GM21717 (cell line): ENCODE measurements around the gene FAM168A.

ENCODE experiments used
- ATAC-seq: cut with Tn5 transposase; IDR thresholded peaks from one replicate; pipeline ENCODE4 v1.9.1; 2021; ENCODE audit warnings: mild to moderate bottlenecking, moderate library complexity; ENCODE audit not compliant: unreplicated experiment

Gene FAM168A

GRCh38 chr11:73392108-73393010 lies 205.6 kb downstream of the FAM168A start:
- no peak for ATAC-seq

DNA sequence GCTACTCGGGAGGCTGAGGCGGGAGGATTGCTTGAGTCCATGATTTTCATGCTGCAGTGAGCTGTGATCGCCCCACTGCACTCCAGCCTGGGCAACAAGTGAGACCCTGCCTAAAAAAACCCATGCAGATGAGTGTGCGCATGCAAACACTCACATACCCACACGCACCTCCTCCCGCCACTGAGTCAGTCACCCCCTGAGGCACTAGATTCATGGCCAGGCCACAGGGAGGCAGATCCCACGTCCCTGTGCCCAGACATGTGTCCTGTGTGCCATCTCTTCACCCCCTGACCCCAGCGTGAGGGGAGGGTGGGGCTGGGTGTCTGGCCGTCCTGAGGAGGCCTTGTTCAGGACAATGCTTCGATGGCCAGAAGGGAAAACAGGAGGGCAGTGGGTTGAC lies 206.2 kb downstream of the FAM168A start:
- no peak for ATAC-seq

- ATAC-seq: no peak
Measured at GRCh38 chr11:73390601-73391565, 207.0 kb downstream of the FAM168A start.

DNA sequence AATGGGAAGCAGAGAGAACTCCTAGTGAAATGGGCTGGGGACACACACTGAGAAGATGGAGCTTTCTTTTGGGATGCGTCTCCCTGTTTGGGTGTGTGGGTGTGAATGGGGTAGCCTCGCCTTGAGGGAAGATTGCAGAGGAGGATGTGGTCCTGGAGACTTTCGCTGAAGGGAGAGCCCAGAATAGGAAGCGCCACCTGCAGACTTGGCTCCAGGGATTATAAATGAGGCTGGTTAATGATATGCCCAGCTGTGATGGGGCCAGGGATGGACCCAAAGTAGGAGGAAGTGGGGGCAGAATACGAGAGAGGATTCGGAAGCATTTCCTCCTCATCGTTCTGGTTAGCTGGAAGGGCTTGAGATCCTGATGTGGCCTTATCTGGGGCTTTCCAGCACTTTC lies 208.0 kb downstream of the FAM168A start:
- no peak for ATAC-seq

- no peak for ATAC-seq
Measured at GRCh38 chr11:73389134-73389525, 208.8 kb downstream of the FAM168A start.

GRCh38 chr11:73388265-73389133 lies 209.4 kb downstream of the FAM168A start:
- no peak for ATAC-seq

GRCh38 chr11:73387594-73388264 lies 210.2 kb downstream of the FAM168A start:
- no peak for ATAC-seq

DNA sequence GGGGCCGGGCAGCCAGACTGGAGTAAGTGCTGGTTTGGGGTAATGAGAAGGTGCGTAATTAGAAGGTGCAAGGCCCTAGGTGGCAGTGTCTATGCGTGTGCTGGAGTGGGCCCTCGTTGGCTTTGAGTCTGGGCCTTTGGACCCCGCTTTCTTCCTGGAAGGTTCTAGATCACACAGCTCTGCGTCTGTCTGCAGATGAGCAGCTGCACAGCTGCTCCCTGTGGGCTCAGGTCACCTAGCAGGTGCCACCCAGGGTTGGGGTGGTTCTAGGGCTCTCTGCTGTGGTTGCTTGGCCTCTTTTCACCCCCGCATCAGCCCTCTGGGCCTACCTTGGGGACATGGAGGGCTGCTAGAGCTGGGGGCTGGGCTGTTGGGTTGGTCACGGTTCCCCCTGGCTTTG lies 211.4 kb downstream of the FAM168A start:
- ATAC-seq: no peak

GRCh38 chr11:73386016-73386415 lies 211.9 kb downstream of the FAM168A start:
- no peak for ATAC-seq

DNA sequence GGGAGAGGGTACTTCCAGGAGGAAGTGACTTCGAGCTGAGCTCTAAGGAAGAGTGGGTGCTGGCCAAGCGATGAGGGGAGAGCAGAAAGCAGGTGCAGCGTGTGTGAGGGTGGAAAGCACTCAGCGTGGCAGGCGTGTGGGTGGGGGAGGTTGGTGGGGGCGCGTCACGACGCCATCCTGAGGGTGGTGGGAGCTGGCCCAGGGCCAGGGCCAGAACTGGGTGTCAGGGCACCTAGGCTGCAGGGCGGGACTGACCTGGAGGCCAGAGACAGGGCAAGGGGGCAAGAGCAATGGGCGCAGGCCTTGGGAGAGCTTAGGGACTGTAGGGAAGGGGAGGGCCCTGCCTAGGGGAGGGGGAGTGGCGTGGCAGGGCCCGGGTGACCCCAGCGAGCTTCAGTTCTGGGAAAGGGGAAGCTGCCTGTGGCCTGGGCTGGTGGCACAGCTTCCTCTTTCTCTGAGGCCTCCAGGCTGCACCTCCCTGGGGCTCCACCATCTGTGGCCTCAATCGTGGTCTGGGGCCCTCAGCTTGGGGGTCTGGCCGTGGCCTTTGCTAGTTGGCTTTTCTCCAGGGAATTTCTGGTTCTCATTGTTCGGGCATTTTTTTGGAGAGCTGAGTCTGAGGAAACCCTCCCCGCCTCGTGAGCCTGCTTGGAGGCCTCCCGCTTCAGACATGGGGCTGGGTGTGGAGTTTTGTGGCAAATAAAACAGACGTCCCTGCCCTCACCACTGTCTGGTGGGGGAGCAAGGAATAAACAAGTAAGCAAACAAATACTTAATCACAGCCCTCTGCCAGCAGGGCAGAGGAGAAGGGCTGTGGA lies 212.8 kb downstream of the FAM168A start:
- ATAC-seq: peak; percentile 44

DNA sequence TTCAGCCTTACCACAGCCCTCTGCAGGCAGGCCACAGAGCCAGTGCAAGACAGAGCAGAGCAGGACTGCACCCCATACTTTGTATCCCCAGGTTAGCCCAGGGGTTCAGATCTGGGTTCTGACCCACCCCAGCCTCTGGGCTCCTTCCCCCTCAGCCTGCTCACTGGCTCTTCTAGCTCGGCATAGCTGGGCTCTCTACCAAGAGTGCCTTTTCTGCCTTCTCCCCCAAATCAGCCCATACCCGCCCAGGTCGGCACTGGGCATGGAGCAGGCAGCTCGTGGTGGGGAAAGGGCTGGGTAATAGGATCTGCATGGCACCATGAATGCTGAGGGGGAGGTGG lies 213.4 kb downstream of the FAM168A start:
- ATAC-seq: no peak

- no peak for ATAC-seq
Measured at GRCh38 chr11:73384125-73384441, 213.8 kb downstream of the FAM168A start.

- ATAC-seq: no peak
Measured at GRCh38 chr11:73383249-73384124, 214.4 kb downstream of the FAM168A start.

DNA sequence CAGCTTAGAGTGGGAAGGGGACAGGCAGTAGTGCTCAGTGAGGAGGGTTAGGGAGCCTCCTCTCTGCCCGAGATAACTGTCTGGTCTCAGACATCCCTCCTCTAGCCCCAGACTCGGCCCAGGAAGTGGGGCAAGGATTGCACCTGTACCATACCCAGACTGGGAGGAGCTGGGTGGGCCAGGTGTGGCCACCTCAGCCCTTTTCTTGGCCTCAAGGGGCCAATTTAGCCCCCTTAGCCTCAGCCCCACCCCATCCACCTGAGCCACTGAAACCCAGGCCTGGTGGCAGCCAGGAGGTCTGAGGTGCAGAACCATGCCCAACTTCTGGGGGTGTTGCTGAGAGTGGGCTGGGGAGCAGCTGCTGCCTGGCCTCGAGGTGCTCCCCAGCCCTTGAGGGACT lies 215.2 kb downstream of the FAM168A start:
- no peak for ATAC-seq

DNA sequence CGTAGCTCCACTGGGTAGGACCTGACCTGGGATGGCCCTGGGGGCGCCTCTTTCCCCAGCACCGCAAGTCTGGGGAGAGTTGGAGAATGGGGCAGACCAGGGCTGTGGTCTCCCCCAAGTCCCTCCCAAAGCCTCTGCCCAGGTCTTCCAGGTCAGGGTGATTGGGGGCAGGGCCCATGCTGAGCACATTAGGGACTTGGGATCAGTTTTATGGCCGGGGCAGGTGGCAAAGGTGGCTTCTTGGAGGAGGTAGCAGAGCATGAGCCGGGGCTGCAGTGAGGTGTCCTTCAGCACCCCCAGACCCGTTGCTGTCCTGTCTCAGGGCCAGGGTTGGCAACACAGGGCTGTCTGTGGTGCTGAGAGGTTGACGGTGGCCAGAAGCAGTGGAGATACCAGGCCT lies 215.7 kb downstream of the FAM168A start:
- ATAC-seq: no peak

GRCh38 chr11:73381589-73381988 lies 216.3 kb downstream of the FAM168A start:
- ATAC-seq: no peak

DNA sequence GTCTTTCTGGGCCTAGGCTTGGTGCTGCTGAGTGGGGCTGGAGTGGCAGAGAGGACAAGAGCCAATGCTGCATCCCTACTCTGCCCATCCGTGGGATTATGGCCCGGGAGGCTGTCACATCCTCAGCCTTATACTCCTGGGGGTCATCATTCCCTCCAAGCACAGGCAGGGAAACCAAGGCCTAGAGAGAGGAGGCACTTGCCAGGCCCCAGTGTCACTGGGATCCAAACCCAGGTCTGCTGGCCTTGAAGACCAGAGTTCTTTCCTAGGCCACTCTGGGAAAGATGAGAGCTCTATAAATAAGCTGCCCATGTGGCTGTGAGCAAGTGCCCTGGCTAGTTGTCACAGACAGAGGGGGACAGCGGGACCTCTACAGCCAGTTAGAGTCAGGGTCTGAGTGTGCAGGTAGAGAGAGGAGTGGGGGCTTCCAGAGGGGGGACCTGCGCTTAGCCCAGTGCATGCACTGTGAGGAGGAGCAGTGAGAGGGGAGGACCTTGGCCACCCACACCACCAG lies 217.0 kb downstream of the FAM168A start:
- no peak for ATAC-seq

GRCh38 chr11:73380331-73380730 lies 217.6 kb downstream of the FAM168A start:
- no peak for ATAC-seq
